HEK293T (cell line): ENCODE data around the gene ZC3H7B.

Experiments used
- CTCF ChIA-PET: fragments of 350-600 bp; formaldehyde crosslinking; extraction: SDS; loops from one replicate; lab custom pipeline; 2021; ENCODE audit warnings: antibody characterized with exemption, inconsistent platforms; lab: Yijun Ruan, JAX
- POLR2A ChIA-PET: fragments of 350-600 bp; formaldehyde crosslinking; extraction: SDS; loops from one replicate; lab custom pipeline; 2020; ENCODE audit warnings: antibody characterized with exemption, inconsistent platforms; lab: Yijun Ruan, JAX
- DNase-seq: peaks from one replicate; pipeline ENCODE4 v3.0.0; 2012; ENCODE audit warnings: mixed read lengths; ENCODE audit errors: extremely low spot score
- ARNT ChIP-seq: fragments of 450-650 bp; IDR thresholded peaks from 2 replicates; pipeline ENCODE4 v1.6.1; 2017; ENCODE audit warnings: mild to moderate bottlenecking
- BHLHE40 ChIP-seq: fragments of 450-650 bp; IDR thresholded peaks from 2 replicates; pipeline ENCODE4 v1.6.1; 2016; ENCODE audit warnings: mild to moderate bottlenecking, moderate library complexity, borderline replicate concordance
- CTBP1 ChIP-seq: fragments of 450-650 bp; IDR thresholded peaks from 2 replicates; pipeline ENCODE4 v1.6.1; 2016; ENCODE audit warnings: borderline replicate concordance
- ELF4 ChIP-seq: fragments of 450-650 bp; IDR thresholded peaks from 2 replicates; pipeline ENCODE4 v1.6.1; 2017; ENCODE audit warnings: antibody characterized with exemption
- FOXA1 ChIP-seq: fragments of 450-650 bp; IDR thresholded peaks from 2 replicates; pipeline ENCODE4 v1.6.1; 2016; ENCODE audit warnings: mild to moderate bottlenecking
- FOXK2 ChIP-seq: fragments of 450-650 bp; IDR thresholded peaks from 2 replicates; pipeline ENCODE4 v1.6.1; 2016; ENCODE audit warnings: mild to moderate bottlenecking
- FOXM1 ChIP-seq: fragments of 450-650 bp; IDR thresholded peaks from 2 replicates; pipeline ENCODE4 v1.6.1; 2017; ENCODE audit warnings: mild to moderate bottlenecking, borderline replicate concordance
- HDGF ChIP-seq: fragments of 450-650 bp; IDR thresholded peaks from 2 replicates; pipeline ENCODE4 v1.6.1; 2017; ENCODE audit warnings: antibody characterized with exemption, borderline replicate concordance
- L3MBTL2 ChIP-seq: fragments of 450-650 bp; conservative IDR thresholded peaks from 2 replicates; pipeline ENCODE4 v1.6.1; 2016; ENCODE audit warnings: mild to moderate bottlenecking
- LEF1 ChIP-seq: fragments of 450-650 bp; IDR thresholded peaks from 2 replicates; pipeline ENCODE4 v1.6.1; 2017; ENCODE audit warnings: mild to moderate bottlenecking, borderline replicate concordance
- NFRKB ChIP-seq: fragments of 450-650 bp; IDR thresholded peaks from 2 replicates; pipeline ENCODE4 v1.6.1; 2016; ENCODE audit warnings: mild to moderate bottlenecking, moderate library complexity
- PKNOX1 ChIP-seq: fragments of 450-650 bp; IDR thresholded peaks from 2 replicates; pipeline ENCODE4 v1.6.1; 2016
- SP1 ChIP-seq: fragments of 450-650 bp; IDR thresholded peaks from 2 replicates; pipeline ENCODE4 v1.6.1; 2017
- SUZ12 ChIP-seq: fragments of 450-650 bp; IDR thresholded peaks from 2 replicates; pipeline ENCODE4 v1.6.1; 2016; ENCODE audit warnings: mild to moderate bottlenecking
- TARDBP ChIP-seq: fragments of 450-650 bp; IDR thresholded peaks from 2 replicates; pipeline ENCODE4 v1.6.1; 2016
- ZNF384 ChIP-seq: fragments of 450-650 bp; IDR thresholded peaks from 2 replicates; pipeline ENCODE4 v1.6.1; 2016

The ZC3H7B gene

GRCh38 chr22:41341012-41341411 lies 39.7 kb downstream of the ZC3H7B start:
- no peak for DNase-seq
- no peak for TF ChIP-seq SUZ12
- TF ChIP-seq HDGF: no peak
- no peak for TF ChIP-seq NFRKB
- TF ChIP-seq ELF4: no peak
- TF ChIP-seq TARDBP: no peak
- TF ChIP-seq ZNF384: no peak
- no peak for TF ChIP-seq PKNOX1
- no peak for TF ChIP-seq BHLHE40
- no peak for TF ChIP-seq ARNT
- TF ChIP-seq L3MBTL2: no peak
- no peak for TF ChIP-seq FOXK2
- no peak for TF ChIP-seq CTBP1
- TF ChIP-seq FOXM1: no peak
- ChIA-PET CTCF (no interaction called here), POLR2A (no interaction called here)

DNA sequence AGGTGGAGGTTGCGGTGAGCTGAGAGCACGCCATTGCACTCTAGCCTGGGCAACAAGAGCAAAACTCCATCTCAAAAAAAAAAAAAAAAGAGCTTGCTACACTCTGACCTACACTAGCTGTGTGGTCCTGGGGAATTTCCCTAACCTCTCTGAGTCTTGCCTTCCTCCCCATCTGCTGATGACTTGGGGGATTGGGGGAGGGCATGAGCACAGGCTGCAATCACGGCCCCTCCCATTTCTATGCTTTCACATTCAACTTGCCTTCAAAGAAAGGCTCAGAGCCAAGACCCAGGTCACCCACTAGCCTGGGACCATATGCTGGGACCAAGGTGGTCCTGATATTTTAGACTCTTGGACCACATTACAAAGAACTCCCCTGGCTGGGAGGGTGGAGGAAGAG lies 40.7 kb downstream of the ZC3H7B start:
- POLR2A ChIA-PET: no interaction called here
- TF ChIP-seq ZNF384 (no peak), SUZ12 (no peak), SP1 (no peak), TARDBP (no peak), ELF4 (no peak), FOXM1 (no peak), BHLHE40 (no peak)
- CTCF ChIA-PET: no interaction called here
- DNase-seq: no peak

DNA sequence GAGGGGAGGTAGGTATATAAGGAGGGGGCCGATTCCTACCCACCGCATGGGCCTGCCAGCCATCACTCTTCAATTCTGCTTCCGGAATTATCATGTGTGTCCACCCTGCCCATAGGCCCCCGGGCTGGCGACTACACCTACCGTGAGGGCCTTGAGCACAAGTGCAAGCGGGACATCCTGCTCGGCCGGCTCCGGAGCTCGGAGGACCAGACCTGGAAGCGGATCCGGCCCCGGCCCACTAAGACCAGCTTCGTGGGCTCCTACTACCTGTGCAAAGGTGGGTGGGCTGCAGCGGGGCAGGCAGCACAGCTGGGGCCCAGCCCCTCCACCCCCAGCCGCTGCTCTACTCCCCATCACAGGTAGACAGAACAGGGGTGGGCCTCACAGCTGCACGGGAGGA lies 42.0 kb downstream of the ZC3H7B start:
- ChIA-PET CTCF (no interaction called here), POLR2A (no interaction called here)
- TF ChIP-seq NFRKB (no peak), FOXM1 (no peak), FOXA1 (no peak), ZNF384 (no peak), HDGF (no peak), TARDBP (no peak), SUZ12 (no peak), PKNOX1 (no peak), CTBP1 (no peak), SP1 (no peak), FOXK2 (no peak), ELF4 (no peak), L3MBTL2 (no peak), LEF1 (no peak), ARNT (no peak)
- no peak for DNase-seq

DNA sequence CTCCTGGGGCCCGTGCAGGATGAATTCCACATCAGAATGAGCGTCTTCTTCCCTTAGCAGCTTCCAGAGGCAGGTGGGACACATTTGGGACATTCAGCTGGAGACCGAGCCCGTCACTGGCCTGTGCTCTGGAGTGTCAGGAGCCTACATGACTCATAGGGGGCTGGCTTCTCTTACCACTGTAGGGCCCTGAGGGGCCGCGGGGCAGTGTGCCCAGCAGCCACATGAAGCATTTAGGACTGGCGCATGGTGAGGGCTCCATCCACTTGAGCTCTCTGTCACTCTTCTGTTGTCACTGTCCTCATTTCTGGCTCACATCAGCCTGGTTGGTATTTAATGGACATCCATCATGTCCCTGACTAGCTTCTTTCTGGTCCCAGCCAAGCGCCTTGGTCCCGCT lies 42.4 kb downstream of the ZC3H7B start:
- DNase-seq: no peak
- POLR2A ChIA-PET: no interaction called here
- CTCF ChIA-PET: no interaction called here
- TF ChIP-seq ARNT (no peak), LEF1 (no peak), PKNOX1 (no peak), FOXA1 (no peak), FOXK2 (no peak), SP1 (no peak), L3MBTL2 (no peak), NFRKB (no peak), FOXM1 (no peak), CTBP1 (no peak)

- TF ChIP-seq ELF4 (no peak), TARDBP (no peak), CTBP1 (no peak), FOXA1 (no peak), ARNT (no peak), BHLHE40 (no peak), FOXK2 (no peak), NFRKB (no peak), FOXM1 (no peak), L3MBTL2 (no peak), SP1 (no peak), SUZ12 (no peak), HDGF (no peak), PKNOX1 (no peak), LEF1 (no peak), ZNF384 (no peak)
- ChIA-PET CTCF (no interaction called here), POLR2A (no interaction called here)
- no peak for DNase-seq
These were observed 43.0 kb downstream of the ZC3H7B start for GRCh38 chr22:41344189-41344788.

- TF ChIP-seq ARNT: no peak
- CTCF ChIA-PET: no interaction called here
- POLR2A ChIA-PET: no interaction called here
- no peak for DNase-seq
These were observed 44.5 kb downstream of the ZC3H7B start for GRCh38 chr22:41345807-41346335.
